Neural progenitor cell (in vitro differentiated cells): ENCODE data around the gene PAIP2. TPM values are rescaled to one million over a fixed set of nuclear protein-coding genes. Genes with fewer than 3 reads are reported as not detected.
"Not testable (repeated sequence)": the region's sequence is repeated elsewhere in the genome, so short reads cannot be mapped to it uniquely, and the experiment has no call there.

Source experiments
- DNase-seq: peaks from one replicate; pipeline ENCODE4 v3.0.0-alpha.2; 2016; ENCODE audit warnings: low spot score
- H2AFZ ChIP-seq: fragments of 200-600 bp; sonication (generic); replicated peaks from 2 replicates; pipeline ENCODE4 v1.6.1; 2016; ENCODE audit warnings: antibody characterized with exemption
- H3F3A ChIP-seq: fragments of 200-600 bp; sonication (generic); 2 replicates; pipeline ENCODE4 v1.6.1; 2016; ENCODE audit warnings: antibody characterized with exemption, low read depth
- H3K27ac ChIP-seq: fragments of 200-600 bp; sonication (generic); 2 replicates; pipeline ENCODE4 v1.5.1; 2016; ENCODE audit warnings: mild to moderate bottlenecking
- H3K27me3 ChIP-seq: fragments of 200-600 bp; sonication (generic); 2 replicates; pipeline ENCODE4 v1.6.1; 2016; ENCODE audit warnings: mild to moderate bottlenecking, moderate library complexity
- H3K36me3 ChIP-seq: fragments of 200-600 bp; sonication (generic); 2 replicates; pipeline ENCODE4 v1.5.1; 2016
- H3K4me1 ChIP-seq: fragments of 200-600 bp; sonication (generic); 2 replicates; pipeline ENCODE4 v1.6.1; 2016; ENCODE audit warnings: mixed run types
- H3K4me2 ChIP-seq: fragments of 200-600 bp; sonication (generic); 2 replicates; pipeline ENCODE4 v1.6.1; 2016
- H3K4me3 ChIP-seq: fragments of 200-600 bp; sonication (generic); 2 replicates; pipeline ENCODE4 v1.5.1; 2016
- H3K79me2 ChIP-seq: fragments of 200-600 bp; sonication (generic); 2 replicates; pipeline ENCODE4 v1.6.1; 2016; ENCODE audit warnings: low read depth
- H3K9ac ChIP-seq: fragments of 200-600 bp; sonication (generic); 2 replicates; pipeline ENCODE4 v1.6.1; 2016
- H3K9me3 ChIP-seq: fragments of 200-600 bp; sonication (generic); 2 replicates; pipeline ENCODE4 v1.5.1; 2016; ENCODE audit warnings: low read depth
- H4K20me1 ChIP-seq: fragments of 200-600 bp; sonication (generic); 2 replicates; pipeline ENCODE4 v1.6.1; 2016; ENCODE audit warnings: low read depth
- H3K27ac Mint-ChIP-seq: 3 replicates; pipeline ENCODE4 v1.8.0; 2021; ENCODE audit warnings: mixed read lengths
- H3K27me3 Mint-ChIP-seq: 2 replicates; pipeline ENCODE4 v1.8.0; 2022; ENCODE audit warnings: low read depth, mild to moderate bottlenecking, inconsistent platforms, moderate library complexity, mixed read lengths; ENCODE audit not compliant: insufficient read depth
- H3K36me3 Mint-ChIP-seq: 3 replicates; pipeline ENCODE4 v1.8.0; 2021; ENCODE audit warnings: mixed read lengths
- H3K4me1 Mint-ChIP-seq: 3 replicates; pipeline ENCODE4 v1.8.0; 2021; ENCODE audit warnings: mixed read lengths
- H3K4me3 Mint-ChIP-seq: 3 replicates; pipeline ENCODE4 v1.8.0; 2021; ENCODE audit warnings: mild to moderate bottlenecking, moderate library complexity, mixed read lengths
- H3K9me3 Mint-ChIP-seq: 3 replicates; pipeline ENCODE4 v1.8.0; 2020; ENCODE audit warnings: mixed read lengths
- CTCF ChIP-seq: fragments of 200-600 bp; sonication (generic); IDR thresholded peaks from 2 replicates; pipeline ENCODE4 v1.5.1; 2017; ENCODE audit warnings: antibody characterized with exemption, mild to moderate bottlenecking
- EZH2 ChIP-seq: fragments of 200-600 bp; sonication (generic); IDR thresholded peaks from 2 replicates; pipeline ENCODE4 v1.6.1; 2017; ENCODE audit warnings: antibody characterized with exemption, mild to moderate bottlenecking, moderate library complexity
- EZH2phosphoT487 ChIP-seq: fragments of 200-600 bp; sonication (generic); IDR thresholded peaks from 2 replicates; pipeline ENCODE4 v1.6.1; 2017; ENCODE audit warnings: antibody characterized with exemption
- total RNA-seq: library from RNA; depleted of rRNA; stranded (reverse); fragments of >200 nt; gene quantifications from 2 replicates; pipeline ENCODE4 v1.2.3, GENCODE V29; 2015; ENCODE audit warnings: low replicate concordance

PAIP2 gene
- total RNA-seq, 1 donor from 2014 or later: 201 TPM

GRCh38 chr5:139306197-139306596, 35.5 kb upstream of the PAIP2 start:
- Histone ChIP-seq H3K36me3 (no peaks in the 10 kb centered on the region), H3F3A (peaks cover 50% of the 10 kb centered on the region), H3K4me3 (no peak overlapping the region), H3K4me2 (no peak overlapping the region), H3K79me2 (peaks cover 100% of the 10 kb centered on the region), H2AFZ (no peak overlapping the region), H3K9me3 (no peaks in the 10 kb centered on the region), H3K27me3 (no peaks in the 10 kb centered on the region), H3K4me1 (peaks cover 51% of the 10 kb centered on the region), H3K27ac (peak overlapping the region; percentile 21), H4K20me1 (peaks cover 100% of the 10 kb centered on the region), H3K9ac (no peak overlapping the region)
- no peak overlapping the region for H3K27ac Mint-ChIP-seq
- H3K9me3 Mint-ChIP-seq: peaks cover 2% of the 10 kb centered on the region
- TF ChIP-seq CTCF (no peak), EZH2phosphoT487 (no peak), EZH2 (no peak)
- H3K4me1 Mint-ChIP-seq: peaks cover 19% of the 10 kb centered on the region
- no peak for DNase-seq
- H3K36me3 Mint-ChIP-seq: peaks cover 33% of the 10 kb centered on the region
- no peak overlapping the region for H3K4me3 Mint-ChIP-seq
- H3K27me3 Mint-ChIP-seq: peaks cover 5% of the 10 kb centered on the region

- Histone ChIP-seq H4K20me1 (peaks cover 100% of the 10 kb centered on the region), H3K4me2 (no peak overlapping the region), H3K9me3 (no peaks in the 10 kb centered on the region), H3K36me3 (no peaks in the 10 kb centered on the region), H3K4me3 (no peak overlapping the region), H3K4me1 (peaks cover 56% of the 10 kb centered on the region), H3F3A (peaks cover 53% of the 10 kb centered on the region), H3K27me3 (no peaks in the 10 kb centered on the region), H3K79me2 (peaks cover 100% of the 10 kb centered on the region), H3K9ac (no peak overlapping the region), H2AFZ (no peak overlapping the region), H3K27ac (no peak overlapping the region)
- Mint-ChIP-seq H3K27ac (no peak overlapping the region), H3K4me1 (peaks cover 21% of the 10 kb centered on the region), H3K27me3 (peaks cover 5% of the 10 kb centered on the region), H3K9me3 (peaks cover 2% of the 10 kb centered on the region), H3K4me3 (no peak overlapping the region), H3K36me3 (peaks cover 28% of the 10 kb centered on the region)
- DNase-seq: no peak
- no peak for TF ChIP-seq EZH2phosphoT487
- TF ChIP-seq CTCF: no peak
- no peak for TF ChIP-seq EZH2
These were observed 34.9 kb upstream of the PAIP2 start for GRCh38 chr5:139306628-139307379.

- peak overlapping the region; percentile 18 for H3K4me2 ChIP-seq
- H3K36me3 ChIP-seq: no peaks in the 10 kb centered on the region
- no peak overlapping the region for H2AFZ ChIP-seq
- H3F3A ChIP-seq: peaks cover 57% of the 10 kb centered on the region
- H3K9me3 ChIP-seq: no peaks in the 10 kb centered on the region
- peaks cover 64% of the 10 kb centered on the region for H3K4me1 ChIP-seq
- no peak for DNase-seq
- H3K4me1 Mint-ChIP-seq: peaks cover 28% of the 10 kb centered on the region
- H3K79me2 ChIP-seq: peaks cover 100% of the 10 kb centered on the region
- no peak overlapping the region for H3K4me3 Mint-ChIP-seq
- no peak overlapping the region for H3K4me3 ChIP-seq
- peaks cover 23% of the 10 kb centered on the region for H3K36me3 Mint-ChIP-seq
- H3K27me3 ChIP-seq: no peaks in the 10 kb centered on the region
- H3K27ac Mint-ChIP-seq: no peak overlapping the region
- no peak overlapping the region for H3K9ac ChIP-seq
- H3K27ac ChIP-seq: peak overlapping the region; percentile 34
- no peaks in the 10 kb centered on the region for H3K9me3 Mint-ChIP-seq
- H4K20me1 ChIP-seq: peaks cover 100% of the 10 kb centered on the region
- H3K27me3 Mint-ChIP-seq: peaks cover 5% of the 10 kb centered on the region
- TF ChIP-seq EZH2: no peak
- no peak for TF ChIP-seq CTCF
- no peak for TF ChIP-seq EZH2phosphoT487
These were observed 32.9 kb upstream of the PAIP2 start for GRCh38 chr5:139308797-139309196.

- H3K79me2 ChIP-seq: peaks cover 100% of the 10 kb centered on the region
- H3K27ac Mint-ChIP-seq, H3K9me3 ChIP-seq, H3K4me3 ChIP-seq, H2AFZ ChIP-seq, H3K27me3 Mint-ChIP-seq, H3K4me3 Mint-ChIP-seq, H3K36me3 ChIP-seq, H3K9me3 Mint-ChIP-seq, H3K27me3 ChIP-seq, DNase-seq, H3K9ac ChIP-seq: not testable (repeated sequence)
- H3K36me3 Mint-ChIP-seq: peaks cover 19% of the 10 kb centered on the region
- peak overlapping the region; percentile 70 for H3K27ac ChIP-seq
- H3F3A ChIP-seq: peaks cover 70% of the 10 kb centered on the region
- peaks cover 100% of the 10 kb centered on the region for H4K20me1 ChIP-seq
- peaks cover 64% of the 10 kb centered on the region for H3K4me1 ChIP-seq
- peaks cover 36% of the 10 kb centered on the region for H3K4me1 Mint-ChIP-seq
- peak overlapping the region; percentile 33 for H3K4me2 ChIP-seq
These were observed 30.9 kb upstream of the PAIP2 start for GRCh38 chr5:139310715-139311186.
